DMS114 treated with DMSO at 0.1 percent for 48 hours (cell line): ENCODE data around the gene DAB2IP.

Experiments
- DNase-seq: peaks from one replicate; lab custom pipeline; 2025; ENCODE audit not compliant: unreplicated experiment; lab: John Stamatoyannopoulos, UW

DAB2IP gene

GRCh38 chr9:121742923-121743322 lies 91.5 kb downstream of the DAB2IP start:
- no peak for DNase-seq

- peak; percentile 40 for DNase-seq
Observed at GRCh38 chr9:121743441-121744001, 92.1 kb downstream of the DAB2IP start.

- peak; percentile 3 for DNase-seq
Observed at GRCh38 chr9:121744002-121744686, 92.7 kb downstream of the DAB2IP start.

- DNase-seq = no peak
Observed at GRCh38 chr9:121744687-121745395, 93.4 kb downstream of the DAB2IP start.

- no peak for DNase-seq
Observed at GRCh38 chr9:121745396-121745695, 93.9 kb downstream of the DAB2IP start.

GRCh38 chr9:121746411-121746810 lies 95.0 kb downstream of the DAB2IP start:
- no peak for DNase-seq

- DNase-seq = no peak
Observed at GRCh38 chr9:121746866-121747265, 95.4 kb downstream of the DAB2IP start.

GRCh38 chr9:121748074-121748473 lies 96.6 kb downstream of the DAB2IP start:
- DNase-seq = no peak

- DNase-seq = no peak
Observed at GRCh38 chr9:121748727-121749423, 97.4 kb downstream of the DAB2IP start.

GRCh38 chr9:121749614-121750013 lies 98.2 kb downstream of the DAB2IP start:
- DNase-seq = no peak

- no peak for DNase-seq
Observed at GRCh38 chr9:121750259-121750714, 98.9 kb downstream of the DAB2IP start.

GRCh38 chr9:121750715-121751623 lies 99.5 kb downstream of the DAB2IP start:
- no peak for DNase-seq

- no peak for DNase-seq
Observed at GRCh38 chr9:121751686-121752445, 100.4 kb downstream of the DAB2IP start.

GRCh38 chr9:121752929-121753328 lies 101.5 kb downstream of the DAB2IP start:
- DNase-seq = no peak

GRCh38 chr9:121753802-121754654 lies 102.6 kb downstream of the DAB2IP start:
- DNase-seq = no peak

- DNase-seq = no peak
Observed at GRCh38 chr9:121754655-121755436, 103.4 kb downstream of the DAB2IP start.

- DNase-seq = no peak
Observed at GRCh38 chr9:121755581-121755980, 104.1 kb downstream of the DAB2IP start.
